ENCODE data around the gene ARHGAP22. TPM values are rescaled to one million over a fixed set of nuclear protein-coding genes. Genes with fewer than 3 reads are reported as not detected.

Gene ARHGAP22
- polyA plus RNA-seq, 1 of the 3 experiments (the other 2 are of a cell fraction) = 12.4 TPM

GRCh38 chr10:48550977-48551376 lies 53.9 kb downstream of the ARHGAP22 start (continued):
- no peak for TF ChIP-seq CTCF (IDR thresholded peaks at IDR 0.05)

DNA sequence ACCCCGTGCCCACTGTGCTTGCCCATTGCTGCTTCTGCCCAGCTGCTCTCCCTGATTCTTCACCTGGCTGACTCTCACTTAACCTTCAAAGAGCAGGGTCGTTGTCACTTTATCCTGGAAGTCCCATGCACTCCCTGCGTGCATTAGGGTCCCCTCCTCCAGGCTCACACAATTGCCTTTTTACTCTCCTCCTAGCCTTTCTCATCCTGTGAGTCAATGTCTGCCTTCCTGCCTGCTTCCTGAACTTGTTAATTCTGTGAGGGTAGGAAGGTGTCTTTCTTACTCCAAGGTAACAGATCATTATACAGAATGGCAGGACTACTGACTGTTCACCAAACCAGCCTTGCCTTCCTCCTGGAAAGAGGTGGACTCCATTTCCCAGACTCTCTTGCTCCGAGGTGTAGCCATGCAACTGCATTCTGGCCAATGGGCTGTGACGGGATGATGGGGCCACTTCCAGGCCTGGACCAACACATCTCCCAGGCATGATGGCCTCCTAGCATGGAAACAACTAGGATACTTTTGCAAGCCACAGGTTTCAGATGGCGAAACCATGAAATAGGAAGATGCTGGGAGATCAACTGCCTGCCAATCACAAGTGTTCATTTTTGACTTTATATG lies 54.7 kb downstream of the ARHGAP22 start:
- no peak overlapping the region for H3K4me2 ChIP-seq
- no peaks in the 10 kb centered on the region for H3F3A ChIP-seq (replicated peaks; ENCODE audit: insufficient read depth)
- no peaks in the 10 kb centered on the region for H3K9me3 ChIP-seq
- H3K27me3 ChIP-seq (ENCODE audit: insufficient read depth) = no peaks in the 10 kb centered on the region
- no peak overlapping the region for H3K27ac ChIP-seq (ENCODE audit: low read depth in 2 of 2, low read length in 1 of 2)
- no peak for TF ChIP-seq SMC3 (IDR thresholded peaks at IDR 0.05; ENCODE audit: low read depth, low read length)
- TF ChIP-seq, protein P1, sequence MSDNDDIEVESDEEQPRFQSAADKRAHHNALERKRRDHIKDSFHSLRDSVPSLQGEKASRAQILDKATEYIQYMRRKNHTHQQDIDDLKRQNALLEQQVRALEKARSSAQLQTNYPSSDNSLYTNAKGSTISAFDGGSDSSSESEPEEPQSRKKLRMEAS (IDR thresholded peaks at IDR 0.05; ENCODE audit: low read depth) = no peak
- TF ChIP-seq TAF1 (IDR thresholded peaks at IDR 0.05; ENCODE audit: borderline replicate concordance, low read depth, low read length) = no peak
- TF ChIP-seq RFX5 (IDR thresholded peaks at IDR 0.05; ENCODE audit: low read length) = no peak
- no peak for TF ChIP-seq NFIC (IDR thresholded peaks at IDR 0.05; ENCODE audit: borderline replicate concordance)
- no peak for TF ChIP-seq SIN3A (IDR thresholded peaks at IDR 0.05; ENCODE audit: borderline replicate concordance, low read depth, low read length)
- no peak for TF ChIP-seq TCF12 (IDR thresholded peaks at IDR 0.05)
- TF ChIP-seq RAD21 (IDR thresholded peaks at IDR 0.05; ENCODE audit: low read length) = no peak
- TF ChIP-seq TEAD4 (IDR thresholded peaks at IDR 0.05; ENCODE audit: borderline replicate concordance, insufficient read depth) = no peak
- no peak for TF ChIP-seq YY1 (IDR thresholded peaks at IDR 0.05; ENCODE audit: low read depth)
- no peak for TF ChIP-seq FOSL2 (IDR thresholded peaks at IDR 0.05; ENCODE audit: borderline replicate concordance, low read depth)
- TF ChIP-seq MXI1 (IDR thresholded peaks at IDR 0.05; ENCODE audit: low read depth, low read length) = no peak
- TF ChIP-seq GATA2 (CRISPR knock-in tag; IDR thresholded peaks at IDR 0.05) = no peak
- TF ChIP-seq, protein P2, sequence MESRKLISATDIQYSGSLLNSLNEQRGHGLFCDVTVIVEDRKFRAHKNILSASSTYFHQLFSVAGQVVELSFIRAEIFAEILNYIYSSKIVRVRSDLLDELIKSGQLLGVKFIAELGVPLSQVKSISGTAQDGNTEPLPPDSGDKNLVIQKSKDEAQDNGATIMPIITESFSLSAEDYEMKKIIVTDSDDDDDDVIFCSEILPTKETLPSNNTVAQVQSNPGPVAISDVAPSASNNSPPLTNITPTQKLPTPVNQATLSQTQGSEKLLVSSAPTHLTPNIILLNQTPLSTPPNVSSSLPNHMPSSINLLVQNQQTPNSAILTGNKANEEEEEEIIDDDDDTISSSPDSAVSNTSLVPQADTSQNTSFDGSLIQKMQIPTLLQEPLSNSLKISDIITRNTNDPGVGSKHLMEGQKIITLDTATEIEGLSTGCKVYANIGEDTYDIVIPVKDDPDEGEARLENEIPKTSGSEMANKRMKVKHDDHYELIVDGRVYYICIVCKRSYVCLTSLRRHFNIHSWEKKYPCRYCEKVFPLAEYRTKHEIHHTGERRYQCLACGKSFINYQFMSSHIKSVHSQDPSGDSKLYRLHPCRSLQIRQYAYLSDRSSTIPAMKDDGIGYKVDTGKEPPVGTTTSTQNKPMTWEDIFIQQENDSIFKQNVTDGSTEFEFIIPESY (IDR thresholded peaks at IDR 0.05; ENCODE audit: borderline replicate concordance, low read depth) = no peak
- no peak for TF ChIP-seq EZH2phosphoT487 (IDR thresholded peaks at IDR 0.05; ENCODE audit: borderline replicate concordance, low read depth)
- no peak for TF ChIP-seq CTCF (IDR thresholded peaks at IDR 0.05)
- TF ChIP-seq, protein P3, sequence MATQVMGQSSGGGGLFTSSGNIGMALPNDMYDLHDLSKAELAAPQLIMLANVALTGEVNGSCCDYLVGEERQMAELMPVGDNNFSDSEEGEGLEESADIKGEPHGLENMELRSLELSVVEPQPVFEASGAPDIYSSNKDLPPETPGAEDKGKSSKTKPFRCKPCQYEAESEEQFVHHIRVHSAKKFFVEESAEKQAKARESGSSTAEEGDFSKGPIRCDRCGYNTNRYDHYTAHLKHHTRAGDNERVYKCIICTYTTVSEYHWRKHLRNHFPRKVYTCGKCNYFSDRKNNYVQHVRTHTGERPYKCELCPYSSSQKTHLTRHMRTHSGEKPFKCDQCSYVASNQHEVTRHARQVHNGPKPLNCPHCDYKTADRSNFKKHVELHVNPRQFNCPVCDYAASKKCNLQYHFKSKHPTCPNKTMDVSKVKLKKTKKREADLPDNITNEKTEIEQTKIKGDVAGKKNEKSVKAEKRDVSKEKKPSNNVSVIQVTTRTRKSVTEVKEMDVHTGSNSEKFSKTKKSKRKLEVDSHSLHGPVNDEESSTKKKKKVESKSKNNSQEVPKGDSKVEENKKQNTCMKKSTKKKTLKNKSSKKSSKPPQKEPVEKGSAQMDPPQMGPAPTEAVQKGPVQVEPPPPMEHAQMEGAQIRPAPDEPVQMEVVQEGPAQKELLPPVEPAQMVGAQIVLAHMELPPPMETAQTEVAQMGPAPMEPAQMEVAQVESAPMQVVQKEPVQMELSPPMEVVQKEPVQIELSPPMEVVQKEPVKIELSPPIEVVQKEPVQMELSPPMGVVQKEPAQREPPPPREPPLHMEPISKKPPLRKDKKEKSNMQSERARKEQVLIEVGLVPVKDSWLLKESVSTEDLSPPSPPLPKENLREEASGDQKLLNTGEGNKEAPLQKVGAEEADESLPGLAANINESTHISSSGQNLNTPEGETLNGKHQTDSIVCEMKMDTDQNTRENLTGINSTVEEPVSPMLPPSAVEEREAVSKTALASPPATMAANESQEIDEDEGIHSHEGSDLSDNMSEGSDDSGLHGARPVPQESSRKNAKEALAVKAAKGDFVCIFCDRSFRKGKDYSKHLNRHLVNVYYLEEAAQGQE (IDR thresholded peaks at IDR 0.05; ENCODE audit: low read depth, low read length) = no peak
- no peak for TF ChIP-seq RCOR1 (IDR thresholded peaks at IDR 0.05; ENCODE audit: low read length)
- TF ChIP-seq, protein P4, sequence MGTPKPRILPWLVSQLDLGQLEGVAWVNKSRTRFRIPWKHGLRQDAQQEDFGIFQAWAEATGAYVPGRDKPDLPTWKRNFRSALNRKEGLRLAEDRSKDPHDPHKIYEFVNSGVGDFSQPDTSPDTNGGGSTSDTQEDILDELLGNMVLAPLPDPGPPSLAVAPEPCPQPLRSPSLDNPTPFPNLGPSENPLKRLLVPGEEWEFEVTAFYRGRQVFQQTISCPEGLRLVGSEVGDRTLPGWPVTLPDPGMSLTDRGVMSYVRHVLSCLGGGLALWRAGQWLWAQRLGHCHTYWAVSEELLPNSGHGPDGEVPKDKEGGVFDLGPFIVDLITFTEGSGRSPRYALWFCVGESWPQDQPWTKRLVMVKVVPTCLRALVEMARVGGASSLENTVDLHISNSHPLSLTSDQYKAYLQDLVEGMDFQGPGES (IDR thresholded peaks at IDR 0.05; ENCODE audit: low read depth, low read length) = no peak
- peaks cover 0 to 19% of the 10 kb centered on the region in 2 experiments for H3K36me3 ChIP-seq (replicated peaks in 1 of 2; ENCODE audit: control insufficient read depth in 1 of 2, insufficient read depth in 2 of 2, low read length in 1 of 2)
- no peak for DNase-seq
- no peaks in the 10 kb centered on the region for H3K9me2 ChIP-seq
- H2AFZ ChIP-seq (ENCODE audit: low read depth) = no peak overlapping the region
- peaks cover 0 to 45% of the 10 kb centered on the region in 2 experiments; a peak in 3 of 4 replicates for H3K4me1 ChIP-seq (ENCODE audit: control insufficient read depth in 1 of 2, insufficient read depth in 2 of 2, low read depth in 1 of 2, low read length in 1 of 2)
- no peak overlapping the region for H3K9ac ChIP-seq
- H4K20me1 ChIP-seq (ENCODE audit: insufficient read depth) = no peaks in the 10 kb centered on the region
- peaks cover 18% of the 10 kb centered on the region; the same call in 1 of the 2 replicates for H3K79me2 ChIP-seq (ENCODE audit: insufficient read depth)
- CTCF ChIA-PET = interaction anchor here (0.6 to 18.6 kb wide), 9 partner anchors 8 to 858 kb away, joined by 3 to 662 read pairs (median 8); no protein-coding TSS in a partner anchor
- POLR2A ChIA-PET = no interaction called here
- H3K4me3 ChIP-seq (ENCODE audit: low read depth in 2 of 2, low read length in 1 of 2) = no peak overlapping the region
- WGBS (ENCODE audit: low lambda C conversion rate) = 89% methylated on average over 6 of the region's 6 CpGs
